LNCaP clone FGC (cell line): Measurements from ENCODE around the gene ZNF280D.

ENCODE experiments used
- DNase-seq: peaks from one replicate; pipeline ENCODE4 v3.0.0-alpha.2; 2011; ENCODE audit warnings: low read depth
- H3K4me3 ChIP-seq: 2 replicates; pipeline ENCODE4 v1.5.1; 2011; ENCODE audit warnings: mild to moderate bottlenecking, low read depth, low read length, control low read depth
- TF ChIP-seq, protein P1 (sequence below): IDR thresholded peaks from 2 replicates; pipeline ENCODE4 v1.5.1; 2012; ENCODE audit warnings: mild to moderate bottlenecking; ENCODE audit not compliant: control insufficient read depth, insufficient read depth; ENCODE audit errors: extremely low read depth

ZNF280D gene

DNA sequence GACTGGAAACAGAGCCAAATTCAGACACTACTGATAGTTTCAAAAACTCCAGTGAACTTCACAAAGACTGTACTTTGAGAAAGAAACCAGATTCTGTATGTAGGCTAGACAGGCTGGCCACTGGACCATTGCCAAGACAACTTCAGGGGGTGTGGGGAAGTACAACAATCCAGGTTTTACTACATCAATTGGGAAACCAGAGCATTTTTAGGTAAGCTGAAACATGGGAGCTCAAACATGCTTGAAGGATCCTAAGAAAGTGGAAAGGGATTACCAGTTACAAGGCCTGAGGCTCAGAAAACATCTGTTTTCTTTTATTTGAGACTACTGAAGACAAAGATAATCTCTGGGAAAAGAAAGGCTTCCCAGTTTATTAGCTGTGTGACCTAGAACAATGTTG, 26.9 kb upstream of the ZNF280D start:
- no peak overlapping the region for H3K4me3 ChIP-seq
- TF ChIP-seq, protein P1, sequence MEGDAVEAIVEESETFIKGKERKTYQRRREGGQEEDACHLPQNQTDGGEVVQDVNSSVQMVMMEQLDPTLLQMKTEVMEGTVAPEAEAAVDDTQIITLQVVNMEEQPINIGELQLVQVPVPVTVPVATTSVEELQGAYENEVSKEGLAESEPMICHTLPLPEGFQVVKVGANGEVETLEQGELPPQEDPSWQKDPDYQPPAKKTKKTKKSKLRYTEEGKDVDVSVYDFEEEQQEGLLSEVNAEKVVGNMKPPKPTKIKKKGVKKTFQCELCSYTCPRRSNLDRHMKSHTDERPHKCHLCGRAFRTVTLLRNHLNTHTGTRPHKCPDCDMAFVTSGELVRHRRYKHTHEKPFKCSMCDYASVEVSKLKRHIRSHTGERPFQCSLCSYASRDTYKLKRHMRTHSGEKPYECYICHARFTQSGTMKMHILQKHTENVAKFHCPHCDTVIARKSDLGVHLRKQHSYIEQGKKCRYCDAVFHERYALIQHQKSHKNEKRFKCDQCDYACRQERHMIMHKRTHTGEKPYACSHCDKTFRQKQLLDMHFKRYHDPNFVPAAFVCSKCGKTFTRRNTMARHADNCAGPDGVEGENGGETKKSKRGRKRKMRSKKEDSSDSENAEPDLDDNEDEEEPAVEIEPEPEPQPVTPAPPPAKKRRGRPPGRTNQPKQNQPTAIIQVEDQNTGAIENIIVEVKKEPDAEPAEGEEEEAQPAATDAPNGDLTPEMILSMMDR: no peak
- DNase-seq: no peak

DNA sequence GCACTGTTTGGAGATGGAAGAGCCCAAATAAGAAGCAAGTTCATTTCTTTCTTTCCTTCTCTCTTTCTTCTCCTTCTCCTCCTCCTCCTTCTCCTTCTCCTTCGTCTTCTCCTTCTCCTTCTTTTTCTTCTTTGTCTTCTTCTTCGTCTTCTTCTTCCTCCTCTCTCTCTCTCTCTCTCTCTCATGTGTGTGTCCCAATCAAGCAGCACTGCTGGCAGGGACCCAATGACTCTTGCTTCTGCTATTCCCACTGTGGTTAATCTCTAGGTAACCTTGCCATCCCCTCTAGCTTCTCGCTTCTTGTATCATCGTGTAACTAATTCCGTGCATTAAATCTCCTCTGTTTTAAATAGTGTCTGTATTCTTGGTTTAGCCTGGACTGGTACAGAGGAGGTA, 26.1 kb upstream of the ZNF280D start:
- H3K4me3 ChIP-seq: no peak overlapping the region
- DNase-seq: no peak
- TF ChIP-seq, protein P1: no peak

DNA sequence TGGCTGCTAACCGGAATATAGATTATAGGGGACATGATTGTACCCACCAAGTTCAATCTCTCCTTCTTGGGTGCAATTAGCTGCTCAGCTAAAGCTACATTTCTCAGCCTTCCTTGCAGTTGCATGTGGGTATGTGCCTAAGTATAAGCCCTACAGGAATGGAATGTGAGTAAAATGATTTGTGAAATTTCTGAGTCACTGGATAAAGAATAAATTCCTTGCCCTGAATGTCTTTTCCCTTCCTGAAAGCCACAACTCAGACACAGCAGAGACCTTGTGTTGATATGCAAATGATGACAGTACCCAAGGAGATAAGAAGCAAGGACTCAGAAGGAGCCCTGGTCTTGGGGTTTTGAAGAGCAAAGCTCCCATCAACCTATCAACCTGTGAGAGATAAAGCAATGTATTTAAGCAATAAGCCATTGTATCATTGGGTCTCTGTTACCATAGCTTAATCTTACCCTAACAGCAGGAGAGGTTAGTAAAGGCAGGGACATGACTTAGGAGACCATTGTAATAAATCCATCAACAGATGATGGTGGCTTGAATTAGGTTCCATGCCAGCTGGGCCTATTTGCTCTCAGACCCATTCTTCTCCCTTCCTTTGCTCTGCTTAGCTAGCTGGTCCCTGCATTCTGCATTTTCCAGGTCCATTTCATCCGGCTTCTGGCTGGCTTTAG, 25.6 kb upstream of the ZNF280D start:
- no peak overlapping the region for H3K4me3 ChIP-seq
- TF ChIP-seq, protein P1: no peak
- DNase-seq: no peak

DNA sequence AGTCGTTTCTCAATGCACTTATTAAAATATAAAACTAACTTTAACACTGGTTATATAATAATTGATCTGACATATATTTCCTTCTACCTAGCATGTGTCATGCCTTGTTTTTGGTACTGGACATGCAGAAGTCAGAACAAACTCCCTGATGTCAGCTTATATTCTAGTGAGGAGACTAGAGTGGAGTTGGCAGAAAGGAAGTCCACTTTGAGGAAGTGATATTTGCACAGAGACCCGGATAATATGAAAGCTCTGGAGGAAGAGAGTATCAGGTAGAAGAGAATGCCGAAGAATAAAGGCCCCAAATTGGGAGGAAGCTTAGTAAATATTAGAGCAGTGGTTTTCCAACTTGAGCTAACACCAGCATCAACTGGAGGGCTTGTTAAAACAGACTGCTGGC, 24.6 kb upstream of the ZNF280D start:
- TF ChIP-seq, protein P1: no peak
- no peak for DNase-seq
- no peak overlapping the region for H3K4me3 ChIP-seq

DNA sequence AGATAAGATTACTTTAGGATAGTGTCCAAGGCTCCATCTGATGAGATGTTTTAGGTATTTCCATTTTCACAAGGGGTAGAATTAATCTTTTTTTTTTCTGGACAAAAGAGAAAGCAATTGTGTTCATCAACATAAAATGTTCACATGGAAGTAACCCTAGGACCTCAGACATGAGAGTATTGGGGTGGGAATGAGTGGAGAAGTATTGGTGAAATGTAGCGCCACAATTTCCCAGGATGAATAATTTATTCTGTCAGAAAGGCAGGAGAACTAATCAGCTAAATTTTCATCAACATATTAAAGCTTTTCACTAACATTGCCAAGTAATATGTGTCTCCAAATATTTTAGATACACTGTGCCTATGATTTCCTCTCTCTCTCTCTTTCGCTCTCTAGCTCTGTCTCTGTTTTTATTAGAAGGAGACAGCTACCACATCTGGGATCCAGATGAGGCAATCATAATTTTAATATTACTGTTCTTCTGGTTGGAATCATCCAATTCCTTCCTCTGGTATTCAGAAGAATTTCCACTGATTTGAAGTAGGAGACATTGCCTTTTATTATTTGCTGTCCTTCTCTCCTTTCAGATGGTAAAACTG, 21.6 kb upstream of the ZNF280D start:
- no peak overlapping the region for H3K4me3 ChIP-seq
- TF ChIP-seq, protein P1: no peak
- no peak for DNase-seq

DNA sequence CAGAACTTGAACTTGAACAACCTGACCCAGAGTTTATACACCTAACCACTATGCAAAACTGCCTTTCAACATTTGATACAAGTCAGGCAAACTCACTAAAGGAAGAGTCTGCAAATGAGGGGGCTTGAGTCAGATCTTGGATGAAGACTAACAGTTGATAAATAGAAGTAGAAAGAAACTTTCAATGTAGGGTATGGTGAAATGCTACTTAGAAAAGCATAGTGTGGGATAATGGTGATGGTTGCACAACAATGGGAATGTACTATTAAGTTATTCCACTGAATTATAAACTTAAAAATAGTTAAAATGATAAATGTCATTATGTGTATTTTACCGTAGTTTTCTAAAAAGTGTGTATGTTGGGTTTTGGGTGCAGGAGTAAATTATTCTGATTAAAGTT, 19.7 kb upstream of the ZNF280D start:
- DNase-seq: no peak
- TF ChIP-seq, protein P1: no peak
- H3K4me3 ChIP-seq: no peak overlapping the region

DNA sequence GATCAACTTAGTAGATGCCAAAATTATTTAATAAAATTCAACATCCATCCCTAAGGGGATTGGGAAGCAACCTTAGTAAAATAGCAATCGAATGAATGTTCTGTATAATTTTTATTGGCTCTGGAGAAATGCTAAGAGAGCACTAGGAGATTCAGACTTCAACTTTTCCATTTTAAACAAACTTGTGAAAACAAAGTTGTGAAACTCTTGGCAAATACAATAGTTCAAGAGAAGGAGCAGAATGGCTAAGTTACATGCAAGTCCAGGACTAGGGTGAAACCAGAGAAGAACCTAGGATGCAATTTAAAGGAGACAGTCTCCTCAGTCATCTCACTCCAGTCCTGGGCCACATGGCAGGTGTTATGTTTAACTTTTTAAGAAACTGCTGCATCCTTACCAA, 16.7 kb upstream of the ZNF280D start:
- TF ChIP-seq, protein P1: no peak
- DNase-seq: no peak
- H3K4me3 ChIP-seq: no peak overlapping the region
